ENCODE results near the gene VENTX. TPM values are rescaled to one million over a fixed set of nuclear protein-coding genes. Genes with fewer than 3 reads are reported as not detected.

VENTX gene
- total RNA-seq, 1 donor from 2014 or later: not detected

GRCh38 chr10:133286366-133286765 is 48.7 kb downstream of the VENTX start:
- peaks cover 27% of the 10 kb centered on the region for H3K36me3 Mint-ChIP-seq
- no peaks in the 10 kb centered on the region for H3K9me3 Mint-ChIP-seq

DNA sequence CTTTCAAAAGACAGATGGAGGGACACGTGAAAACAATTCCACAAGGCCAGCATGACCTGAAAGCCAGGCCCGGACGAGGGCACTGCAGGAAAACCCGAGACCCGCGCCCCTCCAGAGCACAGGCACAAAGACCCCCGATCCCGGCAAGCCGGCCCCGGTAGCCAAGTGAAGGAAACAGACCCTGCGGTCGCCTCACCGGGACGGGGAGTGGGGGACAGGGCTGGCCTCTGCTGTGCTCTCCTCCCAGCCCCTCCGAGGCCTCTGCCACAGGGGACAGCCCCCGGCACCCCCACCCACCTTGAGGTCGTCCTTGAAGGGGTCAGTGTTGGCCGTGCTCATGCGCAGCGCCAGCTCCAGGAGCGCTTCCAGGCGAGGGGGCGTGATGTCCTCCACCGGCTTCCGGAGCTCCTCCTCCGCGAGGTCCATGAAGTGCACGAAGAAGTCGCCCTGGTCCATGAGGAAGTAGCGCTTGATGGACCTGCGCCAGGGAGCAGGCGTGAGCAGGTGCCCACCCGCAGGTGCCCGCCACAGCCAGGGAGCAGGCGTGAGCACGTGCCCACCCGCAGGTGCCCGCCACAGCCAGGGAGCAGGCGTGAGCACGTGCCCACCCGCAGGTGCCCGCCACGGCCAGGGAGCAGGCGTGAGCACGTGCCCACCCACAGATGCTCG is 50.3 kb downstream of the VENTX start:
- H3K4me3 Mint-ChIP-seq: no peak overlapping the region
- Histone ChIP-seq H3K79me2 (ENCODE audit: low read depth) (no peaks in the 10 kb centered on the region), H3K36me3 (no peaks in the 10 kb centered on the region)

More at GRCh38 chr10:133286366-133286765, 48.7 kb downstream of the VENTX start:
- DNase-seq (ENCODE audit: low spot score): no peak
- Histone ChIP-seq H4K20me1 (ENCODE audit: low read depth) (no peaks in the 10 kb centered on the region), H3K27me3 (no peaks in the 10 kb centered on the region), H3K27ac (no peak overlapping the region), H3K4me2 (no peak overlapping the region), H3K9me3 (ENCODE audit: low read depth) (no peaks in the 10 kb centered on the region), H3K36me3 (no peaks in the 10 kb centered on the region), H2AFZ (replicated peaks) (no peak overlapping the region), H3F3A (ENCODE audit: low read depth) (no peaks in the 10 kb centered on the region), H3K4me3 (no peak overlapping the region), H3K9ac (no peak overlapping the region), H3K79me2 (ENCODE audit: low read depth) (no peaks in the 10 kb centered on the region), H3K4me1 (no peaks in the 10 kb centered on the region)
- TF ChIP-seq EZH2phosphoT487 (IDR thresholded peaks at IDR 0.05): no peak
- TF ChIP-seq EZH2 (IDR thresholded peaks at IDR 0.05): no peak
- TF ChIP-seq, protein P1, sequence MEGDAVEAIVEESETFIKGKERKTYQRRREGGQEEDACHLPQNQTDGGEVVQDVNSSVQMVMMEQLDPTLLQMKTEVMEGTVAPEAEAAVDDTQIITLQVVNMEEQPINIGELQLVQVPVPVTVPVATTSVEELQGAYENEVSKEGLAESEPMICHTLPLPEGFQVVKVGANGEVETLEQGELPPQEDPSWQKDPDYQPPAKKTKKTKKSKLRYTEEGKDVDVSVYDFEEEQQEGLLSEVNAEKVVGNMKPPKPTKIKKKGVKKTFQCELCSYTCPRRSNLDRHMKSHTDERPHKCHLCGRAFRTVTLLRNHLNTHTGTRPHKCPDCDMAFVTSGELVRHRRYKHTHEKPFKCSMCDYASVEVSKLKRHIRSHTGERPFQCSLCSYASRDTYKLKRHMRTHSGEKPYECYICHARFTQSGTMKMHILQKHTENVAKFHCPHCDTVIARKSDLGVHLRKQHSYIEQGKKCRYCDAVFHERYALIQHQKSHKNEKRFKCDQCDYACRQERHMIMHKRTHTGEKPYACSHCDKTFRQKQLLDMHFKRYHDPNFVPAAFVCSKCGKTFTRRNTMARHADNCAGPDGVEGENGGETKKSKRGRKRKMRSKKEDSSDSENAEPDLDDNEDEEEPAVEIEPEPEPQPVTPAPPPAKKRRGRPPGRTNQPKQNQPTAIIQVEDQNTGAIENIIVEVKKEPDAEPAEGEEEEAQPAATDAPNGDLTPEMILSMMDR (IDR thresholded peaks at IDR 0.05): no peak
- peaks cover 3% of the 10 kb centered on the region for H3K27me3 Mint-ChIP-seq (ENCODE audit: insufficient read depth, low read depth)
- no peak overlapping the region for H3K4me3 Mint-ChIP-seq
- no peak overlapping the region for H3K27ac Mint-ChIP-seq
- no peaks in the 10 kb centered on the region for H3K4me1 Mint-ChIP-seq

GRCh38 chr10:133289761-133290160 is 52.1 kb downstream of the VENTX start:
- Mint-ChIP-seq H3K27ac (no peak overlapping the region), H3K4me1 (no peaks in the 10 kb centered on the region), H3K36me3 (peaks cover 22% of the 10 kb centered on the region), H3K27me3 (ENCODE audit: insufficient read depth, low read depth) (peaks cover 3% of the 10 kb centered on the region), H3K9me3 (no peaks in the 10 kb centered on the region), H3K4me3 (no peak overlapping the region)
- H2AFZ ChIP-seq (replicated peaks): no peak overlapping the region
- H3K27ac ChIP-seq: no peak overlapping the region
- H3K36me3 ChIP-seq: no peaks in the 10 kb centered on the region
- H3K4me1 ChIP-seq: no peaks in the 10 kb centered on the region
- TF ChIP-seq, protein P1 (IDR thresholded peaks at IDR 0.05): no peak
- no peak for TF ChIP-seq EZH2phosphoT487 (IDR thresholded peaks at IDR 0.05)
- no peak for TF ChIP-seq EZH2 (IDR thresholded peaks at IDR 0.05)
- no peak overlapping the region for H3K4me3 ChIP-seq
- no peak for DNase-seq (ENCODE audit: low spot score)
- no peaks in the 10 kb centered on the region for H3F3A ChIP-seq (ENCODE audit: low read depth)
- no peaks in the 10 kb centered on the region for H4K20me1 ChIP-seq (ENCODE audit: low read depth)
- no peaks in the 10 kb centered on the region for H3K79me2 ChIP-seq (ENCODE audit: low read depth)
- no peak overlapping the region for H3K4me2 ChIP-seq
- no peaks in the 10 kb centered on the region for H3K27me3 ChIP-seq
- no peak overlapping the region for H3K9ac ChIP-seq
- H3K9me3 ChIP-seq (ENCODE audit: low read depth): no peaks in the 10 kb centered on the region

More for the DNA sequence above, 50.3 kb downstream of the VENTX start:
- H3K36me3 Mint-ChIP-seq: peaks cover 25% of the 10 kb centered on the region
- H3F3A ChIP-seq (ENCODE audit: low read depth): no peaks in the 10 kb centered on the region
- H3K9me3 Mint-ChIP-seq: no peaks in the 10 kb centered on the region
- H3K4me3 ChIP-seq: no peak overlapping the region
- TF ChIP-seq EZH2phosphoT487 (IDR thresholded peaks at IDR 0.05): no peak
- no peak for TF ChIP-seq EZH2 (IDR thresholded peaks at IDR 0.05)
- TF ChIP-seq, protein P1 (IDR thresholded peaks at IDR 0.05): no peak
- no peaks in the 10 kb centered on the region for H3K4me1 ChIP-seq
- peaks cover 6% of the 10 kb centered on the region for H3K27me3 Mint-ChIP-seq (ENCODE audit: insufficient read depth, low read depth)
- no peak overlapping the region for H3K4me2 ChIP-seq
- no peaks in the 10 kb centered on the region for H3K27me3 ChIP-seq
- no peaks in the 10 kb centered on the region for H4K20me1 ChIP-seq (ENCODE audit: low read depth)
- H3K4me1 Mint-ChIP-seq: no peaks in the 10 kb centered on the region
- H3K27ac Mint-ChIP-seq: no peak overlapping the region
- no peak overlapping the region for H3K27ac ChIP-seq
- DNase-seq (ENCODE audit: low spot score): no peak
- no peak overlapping the region for H2AFZ ChIP-seq (replicated peaks)
- H3K9ac ChIP-seq: no peak overlapping the region
- no peaks in the 10 kb centered on the region for H3K9me3 ChIP-seq (ENCODE audit: low read depth)

MicroRNAs encoded within 50 kb of the gene (microRNA counts, 767-probe panel; counts per million panel counts)
- microRNA hsa-miR-202-3p: 460 counts per million, percentile 90 among the panel's probes with 10 or more counts

Small RNA genes lying within 50 kb of the gene (microRNA-seq; reads per million reads assigned to microRNA genes)
- gene MIR202: not detected

Other genes with a start within 250 kb of the VENTX start
- gene ADGRA1, start 149.9 kb upstream of the VENTX start, total RNA-seq (ENCODE audit: low replicate concordance): not detected in 2 replicates
- 1.8 and 5.6 TPM in 2 replicates for gene KNDC1, start 77.6 kb upstream of the VENTX start, total RNA-seq (ENCODE audit: low replicate concordance)
- not detected in 2 replicates for gene UTF1, start 7.6 kb upstream of the VENTX start, total RNA-seq (ENCODE audit: low replicate concordance)
- gene ADAM8, start 39.0 kb downstream of the VENTX start, total RNA-seq (ENCODE audit: low replicate concordance): 3.2 and 3.3 TPM in 2 replicates
- 54.8 and 55.4 TPM in 2 replicates for gene TUBGCP2, start 71.0 kb downstream of the VENTX start, total RNA-seq (ENCODE audit: low replicate concordance)
- gene ZNF511, start 71.1 kb downstream of the VENTX start, total RNA-seq (ENCODE audit: low replicate concordance): 34.4 and 44.4 TPM in 2 replicates
- 1.6 TPM in 1 of 2 replicates, not detected in the other for gene CALY, start 99.0 kb downstream of the VENTX start, total RNA-seq (ENCODE audit: low replicate concordance)
- 0.62 TPM in 1 of 2 replicates, not detected in the other for gene PRAP1, start 109.5 kb downstream of the VENTX start, total RNA-seq (ENCODE audit: low replicate concordance)
- gene FUOM, start 120.2 kb downstream of the VENTX start, total RNA-seq (ENCODE audit: low replicate concordance): 9.3 and 20.5 TPM in 2 replicates
- gene ECHS1, start 135.5 kb downstream of the VENTX start, total RNA-seq (ENCODE audit: low replicate concordance): 77.4 and 91.9 TPM in 2 replicates
- 4.6 and 8.2 TPM in 2 replicates for gene PAOX, start 141.4 kb downstream of the VENTX start, total RNA-seq (ENCODE audit: low replicate concordance)
- 28.0 and 28.8 TPM in 2 replicates for gene MTG1, start 156.3 kb downstream of the VENTX start, total RNA-seq (ENCODE audit: low replicate concordance)
- 0.06 and 0.12 TPM in 2 replicates for gene SPRN, start 186.8 kb downstream of the VENTX start, total RNA-seq (ENCODE audit: low replicate concordance)
- 0.49 and 1.1 TPM in 2 replicates for gene SCART1, start 216.1 kb downstream of the VENTX start, total RNA-seq (ENCODE audit: low replicate concordance)

Data from neural progenitor cell (in vitro differentiated cells).